Measurements from ENCODE around the gene ARHGEF2. TPM values are rescaled to one million over a fixed set of nuclear protein-coding genes. Genes with fewer than 3 reads are reported as not detected.

The ARHGEF2 gene
- polyA plus RNA-seq, 2 of the 4 experiments (the other 2 are of a cell fraction): 21.3 to 67.4 TPM

- FAIRE-seq: no peak
- H3K4me1 ChIP-seq: peaks cover 10% of the 10 kb centered on the region; the same call in 1 of the 3 replicates
- ChIA-PET POLR2A (no interaction called here), CTCF (interaction anchor here (1.5 kb wide), 1 partner anchor 81 kb away, joined by 9 read pairs; no protein-coding TSS in a partner anchor)
- peak overlapping the region; percentile 99 for H3K4me3 ChIP-seq
- no peaks in the 10 kb centered on the region for H3K9me3 ChIP-seq
- no peak for ATAC-seq
- H3K4me2 ChIP-seq: peak overlapping the region; percentile 90
- TF ChIP-seq FOSL2 (IDR thresholded peaks at IDR 0.05): no peak
- TF ChIP-seq FOSL2 (CRISPR knock-in tag; IDR thresholded peaks at IDR 0.05): no peak
- no peak for TF ChIP-seq HOXB5 (CRISPR knock-in tag; IDR thresholded peaks at IDR 0.05)
- TF ChIP-seq RNF2 (IDR thresholded peaks at IDR 0.05; ENCODE audit: borderline replicate concordance, low read depth): no peak
- no peak for TF ChIP-seq NR3C1 (IDR thresholded peaks at IDR 0.05)
- no peak for TF ChIP-seq ESRRA (IDR thresholded peaks at IDR 0.05; ENCODE audit: borderline replicate concordance, low read length)
- no peak for TF ChIP-seq RCOR1 (IDR thresholded peaks at IDR 0.05; ENCODE audit: low read depth, low read length)
- TF ChIP-seq, protein P1, sequence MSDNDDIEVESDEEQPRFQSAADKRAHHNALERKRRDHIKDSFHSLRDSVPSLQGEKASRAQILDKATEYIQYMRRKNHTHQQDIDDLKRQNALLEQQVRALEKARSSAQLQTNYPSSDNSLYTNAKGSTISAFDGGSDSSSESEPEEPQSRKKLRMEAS (IDR thresholded peaks at IDR 0.05): no peak
- TF ChIP-seq HOXB13 (CRISPR knock-in tag; IDR thresholded peaks at IDR 0.05; ENCODE audit: low read depth): no peak
- TF ChIP-seq CBX2 (IDR thresholded peaks at IDR 0.05; ENCODE audit: borderline replicate concordance, low read depth): no peak
- no peak for TF ChIP-seq HDAC2 (IDR thresholded peaks at IDR 0.05)
- no peak for TF ChIP-seq MAZ (IDR thresholded peaks at IDR 0.05; ENCODE audit: borderline replicate concordance, low read depth, low read length)
- no peak for TF ChIP-seq EP300 (IDR thresholded peaks at IDR 0.05)
- TF ChIP-seq, protein P2, sequence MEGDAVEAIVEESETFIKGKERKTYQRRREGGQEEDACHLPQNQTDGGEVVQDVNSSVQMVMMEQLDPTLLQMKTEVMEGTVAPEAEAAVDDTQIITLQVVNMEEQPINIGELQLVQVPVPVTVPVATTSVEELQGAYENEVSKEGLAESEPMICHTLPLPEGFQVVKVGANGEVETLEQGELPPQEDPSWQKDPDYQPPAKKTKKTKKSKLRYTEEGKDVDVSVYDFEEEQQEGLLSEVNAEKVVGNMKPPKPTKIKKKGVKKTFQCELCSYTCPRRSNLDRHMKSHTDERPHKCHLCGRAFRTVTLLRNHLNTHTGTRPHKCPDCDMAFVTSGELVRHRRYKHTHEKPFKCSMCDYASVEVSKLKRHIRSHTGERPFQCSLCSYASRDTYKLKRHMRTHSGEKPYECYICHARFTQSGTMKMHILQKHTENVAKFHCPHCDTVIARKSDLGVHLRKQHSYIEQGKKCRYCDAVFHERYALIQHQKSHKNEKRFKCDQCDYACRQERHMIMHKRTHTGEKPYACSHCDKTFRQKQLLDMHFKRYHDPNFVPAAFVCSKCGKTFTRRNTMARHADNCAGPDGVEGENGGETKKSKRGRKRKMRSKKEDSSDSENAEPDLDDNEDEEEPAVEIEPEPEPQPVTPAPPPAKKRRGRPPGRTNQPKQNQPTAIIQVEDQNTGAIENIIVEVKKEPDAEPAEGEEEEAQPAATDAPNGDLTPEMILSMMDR (IDR thresholded peaks at IDR 0.05): no peak
- TF ChIP-seq SREBF2 (IDR thresholded peaks at IDR 0.05): no peak
- no peak for TF ChIP-seq SMC3 (IDR thresholded peaks at IDR 0.05)
- no peak for TF ChIP-seq BHLHE40 (IDR thresholded peaks at IDR 0.05; ENCODE audit: low read depth, low read length)
- no peak for TF ChIP-seq NFE2L2 (conservative IDR thresholded peaks at IDR 0.05; ENCODE audit: low read length)
- no peak for DNase-seq (ENCODE audit: low read depth in 1 of 2, low spot score in 1 of 2)
- peak overlapping the region; percentile 93 to 95 for H3K27ac ChIP-seq
- WGBS (ENCODE audit: missing lambda C conversion rate): 72% methylated on average over 8 of the region's 8 CpGs
Measured at GRCh38 chr1:156019946-156020292, 41.6 kb upstream of the ARHGEF2 start.

DNA sequence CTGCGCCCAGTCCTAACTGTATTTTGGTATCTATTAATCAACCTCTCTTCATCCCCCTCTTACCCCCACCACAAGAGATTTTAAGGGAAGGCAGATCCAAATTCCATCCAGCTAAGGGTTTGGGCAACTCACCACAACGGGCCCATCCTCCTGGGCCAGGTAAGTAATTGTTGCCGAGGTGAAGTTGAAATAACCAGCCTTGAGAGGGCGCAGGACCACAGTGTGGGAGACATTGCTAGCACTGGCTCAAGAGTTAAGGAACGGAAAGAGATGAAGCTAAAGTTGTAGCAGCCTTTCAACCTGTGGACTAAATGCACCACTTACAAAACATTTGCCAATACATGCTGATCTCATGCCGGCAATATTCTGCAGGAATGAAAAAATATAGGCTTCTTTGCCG is 36.5 kb upstream of the ARHGEF2 start:
- no peaks in the 10 kb centered on the region for H3K9me3 ChIP-seq
- no peak overlapping the region for H3K27ac ChIP-seq
- TF ChIP-seq RARB (CRISPR knock-in tag; IDR thresholded peaks at IDR 0.05) (no peak), ZSCAN20 (CRISPR knock-in tag; IDR thresholded peaks at IDR 0.05) (no peak), BHLHE40 (IDR thresholded peaks at IDR 0.05; ENCODE audit: low read depth, low read length) (no peak), HOXB13 (CRISPR knock-in tag; IDR thresholded peaks at IDR 0.05; ENCODE audit: low read depth) (no peak), RNF2 (IDR thresholded peaks at IDR 0.05; ENCODE audit: borderline replicate concordance, low read depth) (no peak), USF2 (IDR thresholded peaks at IDR 0.05) (no peak), E2F6 (IDR thresholded peaks at IDR 0.05; ENCODE audit: borderline replicate concordance, low read depth) (no peak), EP300 (IDR thresholded peaks at IDR 0.05) (no peak), FOSB (CRISPR knock-in tag; IDR thresholded peaks at IDR 0.05) (no peak), RAD21 (conservative IDR thresholded peaks at IDR 0.05 in 1 of 2, IDR thresholded peaks at IDR 0.05 in 1 of 2) (no peak), FOXS1 (CRISPR knock-in tag; IDR thresholded peaks at IDR 0.05) (no peak), CHD4 (IDR thresholded peaks at IDR 0.05; ENCODE audit: borderline replicate concordance) (no peak), MYC (IDR thresholded peaks at IDR 0.05; ENCODE audit: borderline replicate concordance, low read length) (no peak), JUN (IDR thresholded peaks at IDR 0.05) (no peak)
- TF ChIP-seq, protein P1 (IDR thresholded peaks at IDR 0.05): no peak
- H3K4me2 ChIP-seq: no peak overlapping the region
- POLR2A ChIA-PET: no interaction called here
- CTCF ChIA-PET: interaction anchor here (0.6 to 3.3 kb wide), 5 partner anchors 11 to 210 kb away, joined by 3 to 12 read pairs (median 3); no protein-coding TSS in a partner anchor
- no peak overlapping the region for H3K4me3 ChIP-seq
- 93% methylated on average over 7 of the region's 7 CpGs for WGBS (ENCODE audit: missing lambda C conversion rate)
- ATAC-seq: no peak
- FAIRE-seq: no peak
- DNase-seq (ENCODE audit: low read depth in 1 of 2, low spot score in 1 of 2): no peak
- H3K4me1 ChIP-seq: peaks cover 8% of the 10 kb centered on the region; the same call in 1 of the 3 replicates
